ENCODE results near the gene DCAF12. TPM values are rescaled to one million over a fixed set of nuclear protein-coding genes. Genes with fewer than 3 reads are reported as not detected.

DCAF12 gene
- total RNA-seq, 4 donors from 2014 or later = 17.0 to 24.8 (median 21.5) TPM

GRCh38 chr9:34049630-34050384 is 76.7 kb downstream of the DCAF12 start:
- peak in 1 of 3 donors; percentile 44 for DNase-seq
- H3K27ac ChIP-seq = peak overlapping the region; percentile 91 to 97 (median 92)
- TF ChIP-seq CTCF (IDR thresholded peaks at IDR 0.05) (no peak), POLR2A (IDR thresholded peaks at IDR 0.05) (no peak)

GRCh38 chr9:34048727-34049629 is 77.5 kb downstream of the DCAF12 start, which contains the start of gene UBAP2:
Gene UBAP2 (minus strand): TSS chr9:34048887. CDS start chr9:34017148, 31,739 bp downstream.
- Histone ChIP-seq H3K27me3 (no peaks in the 10 kb centered on the region), H3K36me3 (no peaks in the 10 kb centered on the region), H3K4me3 (peak within 1 kb of the TSS; percentile 79 to 96 (median 90)), H3K27ac (peak within 1 kb of the TSS; percentile 91 to 97 (median 92)), H3K9me3 (no peaks in the 10 kb centered on the region), H3K4me1 (peaks cover 0 to 18% (median 7%) of the 10 kb centered on the region in 4 donors)
- DNase-seq = peak; percentile 99 to 100 (median 99)
- TF ChIP-seq POLR2A (IDR thresholded peaks at IDR 0.05) = peak; percentile 95 to 96
- TF ChIP-seq CTCF (IDR thresholded peaks at IDR 0.05) = peak in 3 of 6 experiments; percentile 4 to 27 (median 19)

More at GRCh38 chr9:34049630-34050384, 76.7 kb downstream of the DCAF12 start:
- no peaks in the 10 kb centered on the region for H3K36me3 ChIP-seq
- H3K9me3 ChIP-seq = no peaks in the 10 kb centered on the region
- peak overlapping the region; percentile 79 to 96 (median 90) for H3K4me3 ChIP-seq
- H3K4me1 ChIP-seq = peaks cover 0 to 18% (median 7%) of the 10 kb centered on the region in 4 donors
- H3K27me3 ChIP-seq = no peaks in the 10 kb centered on the region

GRCh38 chr9:34047864-34048726 is 78.4 kb downstream of the DCAF12 start:
- Histone ChIP-seq H3K27me3 (no peaks in the 10 kb centered on the region), H3K9me3 (no peaks in the 10 kb centered on the region), H3K4me1 (peaks cover 0 to 18% (median 7%) of the 10 kb centered on the region in 4 donors), H3K4me3 (peak overlapping the region; percentile 79 to 96 (median 90)), H3K36me3 (no peaks in the 10 kb centered on the region), H3K27ac (peak overlapping the region; percentile 91 to 97 (median 92))
- peak in 2 of 3 donors; percentile 35 to 70 for DNase-seq
- TF ChIP-seq CTCF (IDR thresholded peaks at IDR 0.05) (no peak), POLR2A (IDR thresholded peaks at IDR 0.05) (no peak)

GRCh38 chr9:34046784-34047379 is 79.6 kb downstream of the DCAF12 start:
- Histone ChIP-seq H3K27me3 (no peaks in the 10 kb centered on the region), H3K4me3 (peak overlapping the region in 2 of 4 donors; percentile 2 to 95), H3K9me3 (no peaks in the 10 kb centered on the region), H3K27ac (peak overlapping the region in 1 of 4 donors; percentile 5), H3K36me3 (no peaks in the 10 kb centered on the region), H3K4me1 (peaks cover 0 to 18% (median 7%) of the 10 kb centered on the region in 4 donors)
- DNase-seq = peak in 1 of 3 donors; percentile 37
- no peak for TF ChIP-seq POLR2A (IDR thresholded peaks at IDR 0.05)
- TF ChIP-seq CTCF (IDR thresholded peaks at IDR 0.05) = no peak

All from Peyer's patch (tissue), 4 donors.